ENCODE data around the gene MAT1A.

DNA sequence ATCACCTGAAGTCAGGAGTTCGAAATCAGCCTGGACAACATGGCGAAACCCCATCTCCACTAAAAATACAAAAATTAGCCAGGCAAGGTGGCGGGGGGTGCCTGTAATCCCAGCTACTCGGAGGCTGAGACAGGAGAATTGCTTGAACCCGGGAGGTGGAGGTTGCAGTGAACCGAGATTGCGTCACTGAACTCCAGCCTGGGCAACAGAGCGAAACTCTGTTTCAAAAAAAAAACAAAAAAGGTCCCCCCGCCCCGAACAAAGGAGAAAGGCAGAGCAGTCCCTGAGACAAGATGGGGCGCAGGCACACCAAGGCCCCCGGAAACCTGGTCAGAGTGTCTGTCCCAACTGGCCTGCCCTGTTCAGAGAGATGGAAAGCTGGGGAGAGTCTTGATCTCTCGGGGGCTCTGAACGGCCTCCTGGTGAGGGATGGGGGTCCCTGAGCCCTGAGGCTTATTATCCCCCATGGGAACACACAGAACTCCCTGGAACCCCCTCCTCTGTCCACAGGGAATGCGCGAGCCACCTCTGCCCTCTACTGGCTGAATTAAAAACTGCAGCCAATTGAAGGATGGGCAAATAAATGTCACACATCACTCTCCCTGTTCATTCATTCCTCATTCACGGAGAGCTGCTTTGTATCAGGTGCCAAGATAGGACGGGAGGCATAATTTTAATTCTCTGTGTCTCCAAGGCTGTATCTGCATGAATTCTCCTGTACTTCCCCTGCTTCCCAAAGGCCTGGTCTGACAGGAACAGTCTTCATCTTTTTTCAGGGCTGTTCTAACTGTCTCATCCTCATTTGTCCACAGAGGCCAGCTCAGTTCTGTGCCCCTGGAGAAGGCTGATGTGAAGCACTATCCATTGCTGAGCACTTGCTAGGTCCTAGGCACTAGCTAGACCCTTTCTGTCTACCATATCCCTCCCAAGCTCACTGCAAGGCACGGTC is 28.9 kb downstream of the MAT1A start:
- TF ChIP-seq, protein P1, sequence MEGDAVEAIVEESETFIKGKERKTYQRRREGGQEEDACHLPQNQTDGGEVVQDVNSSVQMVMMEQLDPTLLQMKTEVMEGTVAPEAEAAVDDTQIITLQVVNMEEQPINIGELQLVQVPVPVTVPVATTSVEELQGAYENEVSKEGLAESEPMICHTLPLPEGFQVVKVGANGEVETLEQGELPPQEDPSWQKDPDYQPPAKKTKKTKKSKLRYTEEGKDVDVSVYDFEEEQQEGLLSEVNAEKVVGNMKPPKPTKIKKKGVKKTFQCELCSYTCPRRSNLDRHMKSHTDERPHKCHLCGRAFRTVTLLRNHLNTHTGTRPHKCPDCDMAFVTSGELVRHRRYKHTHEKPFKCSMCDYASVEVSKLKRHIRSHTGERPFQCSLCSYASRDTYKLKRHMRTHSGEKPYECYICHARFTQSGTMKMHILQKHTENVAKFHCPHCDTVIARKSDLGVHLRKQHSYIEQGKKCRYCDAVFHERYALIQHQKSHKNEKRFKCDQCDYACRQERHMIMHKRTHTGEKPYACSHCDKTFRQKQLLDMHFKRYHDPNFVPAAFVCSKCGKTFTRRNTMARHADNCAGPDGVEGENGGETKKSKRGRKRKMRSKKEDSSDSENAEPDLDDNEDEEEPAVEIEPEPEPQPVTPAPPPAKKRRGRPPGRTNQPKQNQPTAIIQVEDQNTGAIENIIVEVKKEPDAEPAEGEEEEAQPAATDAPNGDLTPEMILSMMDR (IDR thresholded peaks at IDR 0.05), result peak; percentile 94
- no peak for TF ChIP-seq ZFX (IDR thresholded peaks at IDR 0.05; ENCODE audit: borderline replicate concordance)

Data from 22Rv1 (cell line).